Right atrium auricular region (tissue), 2 donors: ENCODE results near the gene TRA2B. TPM values are rescaled to one million over a fixed set of nuclear protein-coding genes. Genes with fewer than 3 reads are reported as not detected.
"Not testable (repeated sequence)": the region's sequence is repeated elsewhere in the genome, so short reads cannot be mapped to it uniquely, and the experiment has no call there.

Experiments used
- DNase-seq: peaks from one replicate; pipeline ENCODE4 v3.0.0-alpha.2; 2019; ENCODE audit warnings: low spot score
- H3K27ac ChIP-seq, 2 donors: fragments of 200-600 bp; sonication (generic); 1 replicate in 1 of 2; 2 replicates in 1 of 2; pipeline ENCODE4 v1.5.1; 2016 to 2019
- H3K27me3 ChIP-seq, 2 donors: fragments of 200-600 bp; sonication (generic); one replicate each; pipeline versions ENCODE4 v1.5.1 to v1.6.0; 2017 to 2019
- H3K36me3 ChIP-seq: fragments of 200-600 bp; sonication (generic); one replicate; pipeline ENCODE4 v1.5.1; 2016
- H3K4me1 ChIP-seq, 2 donors: fragments of 200-600 bp; sonication (generic); one replicate each; pipeline versions ENCODE4 v1.5.1 to v1.6.0; 2017 to 2019
- H3K4me3 ChIP-seq, 2 donors: fragments of 200-600 bp; sonication (generic); 1 replicate in 1 of 2; 2 replicates in 1 of 2; pipeline ENCODE4 v1.5.1; 2017 to 2019; ENCODE audit warnings: mild to moderate bottlenecking in 1 of 2, moderate library complexity in 1 of 2
- H3K9me3 ChIP-seq, 2 donors: fragments of 200-600 bp; sonication (generic); one replicate each; pipeline ENCODE4 v1.5.1; 2019
- CTCF ChIP-seq, 2 donors: fragments of 200-600 bp; sonication (generic); IDR thresholded peaks; one replicate each; pipeline ENCODE4 v1.5.1; 2019; ENCODE audit warnings: antibody characterized with exemption in 2 of 2
- total RNA-seq, 2 donors: library from RNA; depleted of rRNA; stranded (reverse); fragments of >200 nt; gene quantifications; one replicate each; pipeline ENCODE4 v1.1.0, GENCODE V29; 2016

The TRA2B gene
- total RNA-seq, 2 donors from 2014 or later = 144 to 163 TPM

- H3K4me1 ChIP-seq = no peaks in the 10 kb centered on the region
- H3K4me3 ChIP-seq = no peak overlapping the region
- no peaks in the 10 kb centered on the region for H3K27me3 ChIP-seq
- no peaks in the 10 kb centered on the region for H3K9me3 ChIP-seq
- no peak for DNase-seq
- peaks cover 69% of the 10 kb centered on the region for H3K36me3 ChIP-seq
- no peak overlapping the region for H3K27ac ChIP-seq
- TF ChIP-seq CTCF (IDR thresholded peaks at IDR 0.05) = no peak
Observed at GRCh38 chr3:185914911-185915629, 22.7 kb downstream of the TRA2B start.

- Histone ChIP-seq H3K27ac (no peak overlapping the region), H3K4me1 (no peaks in the 10 kb centered on the region), H3K36me3 (peaks cover 50% of the 10 kb centered on the region), H3K27me3 (no peaks in the 10 kb centered on the region), H3K9me3 (no peaks in the 10 kb centered on the region), H3K4me3 (no peak overlapping the region)
- no peak for TF ChIP-seq CTCF (IDR thresholded peaks at IDR 0.05)
- no peak for DNase-seq
Observed at GRCh38 chr3:185912929-185913901, 24.6 kb downstream of the TRA2B start.

- H3K27me3 ChIP-seq = no peaks in the 10 kb centered on the region
- no peak overlapping the region for H3K27ac ChIP-seq
- H3K4me3 ChIP-seq = no peak overlapping the region
- H3K36me3 ChIP-seq = peaks cover 43% of the 10 kb centered on the region
- no peaks in the 10 kb centered on the region for H3K9me3 ChIP-seq
- no peak for TF ChIP-seq CTCF (IDR thresholded peaks at IDR 0.05)
- H3K4me1 ChIP-seq = no peaks in the 10 kb centered on the region
- DNase-seq = no peak
Observed at GRCh38 chr3:185912512-185912911, 25.3 kb downstream of the TRA2B start.

GRCh38 chr3:185911076-185911448 is 26.8 kb downstream of the TRA2B start:
- H3K4me1 ChIP-seq, H3K9me3 ChIP-seq, DNase-seq, H3K4me3 ChIP-seq, H3K27me3 ChIP-seq: not testable (repeated sequence)
- Histone ChIP-seq H3K36me3 (peaks cover 29% of the 10 kb centered on the region), H3K27ac (peak overlapping the region in 1 of 2 donors; percentile 13)

- not testable (repeated sequence) for H3K27me3 ChIP-seq
Observed at GRCh38 chr3:185910322-185911075, 27.3 kb downstream of the TRA2B start.

GRCh38 chr3:185909913-185910312 is 27.9 kb downstream of the TRA2B start:
- peaks cover 22% of the 10 kb centered on the region for H3K36me3 ChIP-seq
- not testable (repeated sequence) for H3K4me3 ChIP-seq, H3K4me1 ChIP-seq, DNase-seq, H3K9me3 ChIP-seq, H3K27me3 ChIP-seq, H3K27ac ChIP-seq

More at GRCh38 chr3:185910322-185911075, 27.3 kb downstream of the TRA2B start:
- not testable (repeated sequence) for H3K27ac ChIP-seq, DNase-seq, H3K4me3 ChIP-seq, H3K4me1 ChIP-seq, H3K9me3 ChIP-seq
- H3K36me3 ChIP-seq = peaks cover 23% of the 10 kb centered on the region

GRCh38 chr3:185900228-185900627 is 37.6 kb downstream of the TRA2B start:
- Histone ChIP-seq H3K36me3 (no peaks in the 10 kb centered on the region), H3K27ac (no peak overlapping the region), H3K4me3 (no peak overlapping the region), H3K9me3 (no peaks in the 10 kb centered on the region), H3K27me3 (no peaks in the 10 kb centered on the region), H3K4me1 (no peaks in the 10 kb centered on the region)
- TF ChIP-seq CTCF (IDR thresholded peaks at IDR 0.05) = no peak
- DNase-seq = no peak
